HepG2 (cell line): ENCODE measurements around the gene CBLN3. TPM values are rescaled to one million over a fixed set of nuclear protein-coding genes. Genes with fewer than 3 reads are reported as not detected.
A peak's percentile ranks its signal among the peaks of the same experiment; 100 is the strongest.

Experiments used
- ATAC-seq: fragments of 200-7000 bp; cut with Tn5 transposase; 3 replicates; pipeline ENCODE4 v1.9.1; 2020; ENCODE audit warnings: mild to moderate bottlenecking, moderate library complexity
- BruUV-seq: library from RNA; stranded (reverse); fragments of 400-500 nt; replicated peaks from 2 replicates; lab custom pipeline; 2021; lab: Mats Ljungman, UMichigan
- CTCF ChIA-PET: fragments of 300-600 bp; formaldehyde crosslinking; extraction: SDS; loops from one replicate; lab custom pipeline; 2021; ENCODE audit warnings: low total read pairs, inconsistent platforms, low intra/inter-chr PET ratio; lab: Yijun Ruan, JAX
- POLR2A ChIA-PET: fragments of 350-600 bp; sonication (Branson Sonifier 250); formaldehyde crosslinking; loops from one replicate; lab custom pipeline; 2020; ENCODE audit warnings: antibody characterized with exemption, inconsistent platforms; lab: Yijun Ruan, JAX
- DNase-seq: peaks from one replicate; pipeline ENCODE4 v3.0.0-alpha.2; 2015; ENCODE audit warnings: low spot score
- FAIRE-seq: peaks from 3 replicates; lab custom pipeline; 2011; peaks lifted over from hg19 to GRCh38; lab: Jason Lieb, UNC
- H2AFZ ChIP-seq: one replicate; pipeline ENCODE4 v1.6.1; 2011; ENCODE audit warnings: low read length, inconsistent platforms
- H3K27ac ChIP-seq: fragments of 300-600 bp; 3 replicates; pipeline ENCODE4 v1.8.0; 2011; ENCODE audit warnings: mixed run types, mild to moderate bottlenecking, mixed read lengths, low read length, inconsistent platforms; ENCODE audit not compliant: insufficient read depth; ENCODE audit errors: extremely low read length
- H3K27me3 ChIP-seq, 2 experiments: fragments of 200-600 bp in 1 of 2; 2 replicates in 1 of 2; 3 replicates in 1 of 2; pipeline versions ENCODE4 v1.6.0 to v1.8.0; 2011; ENCODE audit warnings: low read length in 2 of 2, mild to moderate bottlenecking in 2 of 2, moderate library complexity in 2 of 2, inconsistent platforms in 1 of 2; ENCODE audit not compliant: insufficient read depth in 2 of 2, control insufficient read depth in 1 of 2
- H3K36me3 ChIP-seq, 2 experiments: fragments of 200-600 bp in 1 of 2; replicated peaks in 1 of 2; 2 replicates in 1 of 2; 3 replicates in 1 of 2; pipeline versions ENCODE4 v1.5.1 to v1.8.0; 2011; ENCODE audit warnings: low read length in 2 of 2, inconsistent platforms in 1 of 2; ENCODE audit not compliant: insufficient read depth in 2 of 2, control insufficient read depth in 1 of 2
- H3K4me1 ChIP-seq: 2 replicates; pipeline ENCODE4 v1.5.1; 2012; ENCODE audit warnings: low read length, inconsistent platforms; ENCODE audit not compliant: insufficient read depth
- H3K4me2 ChIP-seq: 2 replicates; pipeline ENCODE4 v1.6.0; 2011; ENCODE audit warnings: low read depth, low read length, inconsistent platforms
- H3K4me3 ChIP-seq, 3 experiments: fragments of 200-600 bp in 1 of 3; sonication (generic), shearing (Covaris generic) in 1 of 3; replicated peaks in 1 of 3; 2 replicates each; pipeline ENCODE4 v1.5.1; 2011 to 2016; ENCODE audit warnings: low read length in 3 of 3, inconsistent platforms in 2 of 3, low read depth in 2 of 3, mild to moderate bottlenecking in 2 of 3, control low read depth in 1 of 3, mixed read lengths in 1 of 3; ENCODE audit not compliant: insufficient read depth in 1 of 3
- H3K79me2 ChIP-seq: one replicate; pipeline ENCODE4 v1.6.1; 2011; ENCODE audit warnings: low read length, inconsistent platforms; ENCODE audit not compliant: insufficient read depth
- H3K9ac ChIP-seq: 2 replicates; pipeline ENCODE4 v1.6.0; 2011; ENCODE audit warnings: mild to moderate bottlenecking, low read depth, low read length, inconsistent platforms; ENCODE audit not compliant: insufficient read depth
- H3K9me3 ChIP-seq: 2 replicates; pipeline ENCODE4 v1.5.1; 2012; ENCODE audit warnings: mild to moderate bottlenecking, low read length
- H4K20me1 ChIP-seq: 2 replicates; pipeline ENCODE4 v1.6.0; 2011; ENCODE audit warnings: inconsistent platforms, mild to moderate bottlenecking, low read length, moderate library complexity; ENCODE audit not compliant: insufficient read depth
- FIP1L1 ChIP-seq: fragments of 200-400 bp; formaldehyde crosslinking; IDR thresholded peaks from 2 replicates; pipeline ENCODE4 v1.6.1; 2018; ENCODE audit warnings: low read depth, mild to moderate bottlenecking, low read length, moderate library complexity, borderline replicate concordance; ENCODE audit not compliant: insufficient read depth
- GATA4 ChIP-seq: sonication (generic); IDR thresholded peaks from 2 replicates; pipeline ENCODE4 v1.6.1; 2016; ENCODE audit warnings: antibody characterized with exemption, low read depth, borderline replicate concordance
- MED13 ChIP-seq: sonication (generic); formaldehyde crosslinking; IDR thresholded peaks from 2 replicates; pipeline ENCODE4 v1.5.0; 2020; ENCODE audit warnings: missing genetic modification reagents
- PAXIP1 ChIP-seq: sonication (generic); formaldehyde crosslinking; conservative IDR thresholded peaks from 2 replicates; pipeline ENCODE4 v1.4.0; 2020; ENCODE audit warnings: mild to moderate bottlenecking, missing genetic modification reagents, moderate library complexity
- SP4 ChIP-seq: sonication (generic); formaldehyde crosslinking; IDR thresholded peaks from 2 replicates; pipeline ENCODE4 v1.8.1; 2023; ENCODE audit warnings: mild to moderate bottlenecking, missing genetic modification reagents
- ZBTB20 ChIP-seq: sonication (generic); formaldehyde crosslinking; IDR thresholded peaks from 2 replicates; pipeline ENCODE4 v1.8.1; 2023; ENCODE audit warnings: missing genetic modification reagents, low read depth, mild to moderate bottlenecking, borderline replicate concordance
- ZMYM2 ChIP-seq: sonication (generic); formaldehyde crosslinking; IDR thresholded peaks from 2 replicates; pipeline ENCODE4 v1.8.0; 2022; ENCODE audit warnings: mild to moderate bottlenecking, missing genetic modification reagents
- ZNF230 ChIP-seq: sonication (generic); formaldehyde crosslinking; IDR thresholded peaks from 2 replicates; pipeline ENCODE4 v1.4.0; 2020; ENCODE audit warnings: mild to moderate bottlenecking, missing genetic modification reagents
- ZNF276 ChIP-seq: sonication (generic); formaldehyde crosslinking; IDR thresholded peaks from 2 replicates; pipeline ENCODE4 v1.4.0; 2020; ENCODE audit warnings: mild to moderate bottlenecking, low read depth, missing genetic modification reagents
- ZNF296 ChIP-seq: sonication (generic); formaldehyde crosslinking; conservative IDR thresholded peaks from 2 replicates; pipeline ENCODE4 v1.5.0; 2020; ENCODE audit warnings: mild to moderate bottlenecking, missing genetic modification reagents
- ZNF501 ChIP-seq: sonication (generic); formaldehyde crosslinking; IDR thresholded peaks from 2 replicates; pipeline ENCODE4 v1.5.1; 2020; ENCODE audit warnings: mild to moderate bottlenecking, moderate library complexity, missing genetic modification reagents
- ZNF790 ChIP-seq: sonication (generic); formaldehyde crosslinking; IDR thresholded peaks from 2 replicates; pipeline ENCODE4 v1.8.0; 2022; ENCODE audit warnings: missing genetic modification reagents, mild to moderate bottlenecking, borderline replicate concordance
- WGBS: methylation state at CpG from one replicate; pipeline ENCODE4 v1.1.6; 2017; ENCODE audit warnings: low lambda C conversion rate; 5-methylcytosine and 5-hydroxymethylcytosine counted together
- in situ Hi-C: cut with HindIII; loops from 2 replicates; pipeline ENCODE4 v1.10.0; 2017; ENCODE audit warnings: low pct_unique_long_range_greater_than_20kb; ENCODE audit not compliant: extremely low pct_ligation_motif_present
- intact Hi-C: fragments of 100-400 bp; cut with micrococcal nuclease; formaldehyde crosslinking; loops from one replicate; pipeline ENCODE4 v1.10.0; 2022; ENCODE audit not compliant: unreplicated experiment
- polyA plus RNA-seq, 8 experiments: library from polyadenylated mRNA; depleted of rRNA in 3 of 8; stranded (reverse) in 7 of 8; unstranded in 1 of 8; fragments of >200 nt; fragmentation: Illumina TruSeq in 4 of 8; extraction: Trizol in 4 of 8; gene quantifications; 2 replicates each; pipeline versions ENCODE4 v1.2.1 to v1.2.3, GENCODE V29; 2011 to 2016; ENCODE audit warnings: low read depth in 4 of 8, missing spikeins in 1 of 8, mixed read lengths in 1 of 8; ENCODE audit not compliant: insufficient read depth in 1 of 8
- total RNA-seq, 5 experiments: library from RNA; depleted of rRNA; stranded (reverse); fragments of >200 nt; fragmentation: Illumina TruSeq; extraction: Trizol; gene quantifications; 2 replicates each; pipeline ENCODE4 v1.2.3, GENCODE V29; 2016; ENCODE audit warnings: low read depth in 1 of 5

CBLN3 gene
- total and polyA plus RNA-seq, 2 of the 13 experiments (the other 11 are each of a cell fraction or from before 2014, with no cell fraction given): 0.66 to 0.98 TPM

- H3K9ac ChIP-seq: no peak overlapping the region
- no peaks in the 10 kb centered on the region for H3K9me3 ChIP-seq
- no peak for FAIRE-seq
- BruUV-seq: no TSS peak
- no peak overlapping the region for H2AFZ ChIP-seq
- no peak overlapping the region for H3K27ac ChIP-seq
- intact Hi-C loops (no loop called here), in situ Hi-C loops (no loop called here)
- ChIA-PET POLR2A (interaction anchor here (1.0 to 2.0 kb wide), 3 partner anchors 47 to 64 kb away, joined by 4 to 10 read pairs (median 4); partner anchors contain the start of genes CBLN3 and KHNYN), CTCF (no interaction called here)
- peak; percentile 17 for ATAC-seq
- H3K79me2 ChIP-seq: no peaks in the 10 kb centered on the region
- H3K4me1 ChIP-seq: peaks cover 14% of the 10 kb centered on the region
- no peaks in the 10 kb centered on the region for H4K20me1 ChIP-seq
- no peak overlapping the region for H3K4me3 ChIP-seq
- no peak for TF ChIP-seq ZNF790 (CRISPR knock-in tag)
- TF ChIP-seq ZNF501 (CRISPR knock-in tag): 0 out of 2 replicates have a peak, but pooled peaks have one; percentile 35
- TF ChIP-seq PAXIP1 (CRISPR knock-in tag): 0 out of 2 replicates have a peak, but pooled peaks have one; percentile 29
- peak; percentile 63; the same call in 1 of the 2 replicates for TF ChIP-seq SP4 (CRISPR knock-in tag)
- TF ChIP-seq FIP1L1: no peak
- no peak for TF ChIP-seq ZNF296 (CRISPR knock-in tag)
- no peak for TF ChIP-seq ZMYM2
- 0 out of 2 replicates have a peak, but pooled peaks have one; percentile 59 for TF ChIP-seq ZNF276 (CRISPR knock-in tag)
- TF ChIP-seq ZBTB20 (CRISPR knock-in tag): 0 out of 2 replicates have a peak, but pooled peaks have one; percentile 24
- TF ChIP-seq MED13 (CRISPR knock-in tag): no peak
- no peak for TF ChIP-seq GATA4
- 0 out of 2 replicates have a peak, but pooled peaks have one; percentile 59 for TF ChIP-seq ZNF230 (CRISPR knock-in tag)
- no peaks in the 10 kb centered on the region for H3K36me3 ChIP-seq
- H3K4me2 ChIP-seq: no peak overlapping the region; the same call in 1 of the 2 replicates
- H3K27me3 ChIP-seq: peaks cover 9 to 57% of the 10 kb centered on the region in 2 experiments; a peak in 4 of 5 replicates
- 0% methylated on average over 3 of the region's 3 CpGs for WGBS
- DNase-seq: no peak
These were observed 51.1 kb downstream of the CBLN3 start for GRCh38 chr14:24378327-24378726.
